ENCODE measurements around the gene ACTA1. TPM values are rescaled to one million over a fixed set of nuclear protein-coding genes. Genes with fewer than 3 reads are reported as not detected.
"Not testable (repeated sequence)": the region's sequence is repeated elsewhere in the genome, so short reads cannot be mapped to it uniquely, and the experiment has no call there.

Gene ACTA1
- total RNA-seq (ENCODE audit: low replicate concordance), result not detected in 2 replicates

DNA sequence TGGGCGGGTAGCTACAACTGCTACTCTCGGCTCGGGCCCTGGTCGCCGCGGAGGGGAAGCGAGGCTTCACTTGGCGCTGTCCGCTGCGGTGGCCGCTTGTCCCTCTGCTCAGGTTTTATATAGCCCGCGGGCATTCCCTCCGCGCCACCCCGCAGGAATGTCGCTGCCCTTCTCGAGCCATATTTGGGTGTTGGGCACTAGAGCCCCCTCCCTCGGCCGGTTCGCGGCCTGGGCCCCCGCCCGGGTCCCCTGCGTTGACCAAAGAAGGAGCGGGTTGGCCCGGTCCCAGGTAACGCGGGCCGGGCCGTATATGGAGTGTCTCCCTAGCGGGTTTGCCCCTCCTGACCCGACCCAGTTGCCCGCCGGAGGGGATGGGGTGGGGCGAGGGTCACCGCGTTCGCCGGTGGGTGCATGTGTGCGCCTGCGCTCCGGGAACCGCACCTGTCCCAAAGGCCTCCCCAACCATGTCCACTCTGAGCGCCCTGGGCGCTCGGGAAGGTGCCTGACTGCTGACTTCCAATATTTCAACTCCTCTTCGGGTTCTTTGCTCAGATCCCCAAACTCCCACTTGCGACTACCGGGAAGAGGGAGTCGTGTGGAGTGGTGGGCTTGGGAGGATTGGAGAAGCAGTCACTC, at the start of gene ACTA1:
Gene ACTA1, minus strand, starts transcription at position 90 of the 636 bp plus-strand sequence. CDS start 979 bp downstream, outside the sequence.
- no peak for TF ChIP-seq CTCF (IDR thresholded peaks at IDR 0.05; ENCODE audit: insufficient read depth, low read length)
- DNase-seq (ENCODE audit: low read depth), result no peak
- no peak within 1 kb of the TSS for H3K4me3 ChIP-seq (ENCODE audit: low read depth, low read length)

DNA sequence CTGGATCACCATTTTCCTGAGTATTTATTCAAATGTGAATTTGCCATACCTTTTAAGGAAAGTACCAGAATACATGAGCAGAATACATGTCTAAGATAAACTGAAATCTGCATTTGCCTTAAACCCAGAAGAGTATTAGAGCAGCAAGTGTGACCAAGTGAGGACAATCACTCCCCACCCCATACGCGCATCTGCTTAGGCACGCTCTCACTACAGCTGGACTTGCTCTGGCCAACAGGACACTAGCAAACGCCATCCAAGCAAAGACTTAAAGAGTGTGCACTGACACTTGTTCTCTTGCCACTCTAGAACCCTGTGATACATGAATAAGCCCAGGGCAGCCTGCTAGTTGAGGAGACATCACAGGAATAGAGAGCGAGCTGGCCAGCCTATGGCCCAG, 48.6 kb upstream of the ACTA1 start:
- no peak for DNase-seq (ENCODE audit: low read depth)
- TF ChIP-seq CTCF (IDR thresholded peaks at IDR 0.05; ENCODE audit: insufficient read depth, low read length), result no peak
- H3K4me3 ChIP-seq (ENCODE audit: low read depth, low read length), result no peak overlapping the region

GRCh38 chr1:229480495-229480894, 46.6 kb upstream of the ACTA1 start:
- no peak for TF ChIP-seq CTCF (IDR thresholded peaks at IDR 0.05; ENCODE audit: insufficient read depth, low read length)
- no peak for DNase-seq (ENCODE audit: low read depth)

GRCh38 chr1:229479660-229480399, 45.9 kb upstream of the ACTA1 start:
- no peak for TF ChIP-seq CTCF (IDR thresholded peaks at IDR 0.05; ENCODE audit: insufficient read depth, low read length)
- DNase-seq (ENCODE audit: low read depth), result no peak
- H3K4me3 ChIP-seq (ENCODE audit: low read depth, low read length), result no peak overlapping the region

More at GRCh38 chr1:229480495-229480894, 46.6 kb upstream of the ACTA1 start:
- no peak overlapping the region for H3K4me3 ChIP-seq (ENCODE audit: low read depth, low read length)

DNA sequence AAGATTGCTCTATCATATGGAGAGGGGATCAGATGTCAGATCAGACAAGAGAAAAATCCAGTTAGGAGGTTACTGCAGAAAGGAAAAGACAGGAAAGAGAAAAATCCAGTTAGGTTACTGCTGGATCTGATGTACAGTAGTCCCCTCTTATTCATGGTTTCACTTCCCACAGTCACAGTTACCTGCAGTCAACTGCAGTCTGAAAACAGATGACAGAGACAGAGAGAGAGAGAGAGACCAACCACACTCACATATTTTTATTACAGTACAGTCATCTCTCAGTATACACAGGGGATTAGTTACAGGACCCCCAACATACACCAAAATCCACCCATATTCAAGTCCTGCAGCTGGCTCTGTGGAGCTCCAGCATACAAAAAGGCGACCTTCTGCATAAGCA, 45.0 kb upstream of the ACTA1 start:
- no peak for TF ChIP-seq CTCF (IDR thresholded peaks at IDR 0.05; ENCODE audit: insufficient read depth, low read length)
- DNase-seq (ENCODE audit: low read depth), result no peak
- no peak overlapping the region for H3K4me3 ChIP-seq (ENCODE audit: low read depth, low read length)

DNA sequence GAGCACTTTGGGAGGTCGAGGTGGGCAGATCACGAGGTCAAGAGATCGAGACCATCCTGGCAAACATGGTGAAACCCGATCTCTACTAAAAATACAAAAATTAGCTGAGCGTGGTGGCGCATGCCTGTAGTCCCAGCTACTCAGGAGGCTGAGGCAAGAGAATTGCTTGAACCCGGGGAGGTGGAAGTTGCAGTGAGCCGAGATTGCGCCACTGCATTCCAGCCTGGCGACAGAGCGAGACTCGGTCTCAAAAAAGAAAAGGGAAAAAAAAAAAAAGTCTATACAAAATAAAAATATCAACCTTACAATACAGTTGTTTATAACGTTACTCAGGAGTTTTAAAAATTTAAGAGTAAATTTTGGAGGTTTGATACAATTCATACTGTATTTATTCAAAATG, 42.0 kb upstream of the ACTA1 start:
- DNase-seq (ENCODE audit: low read depth), result not testable (repeated sequence)

GRCh38 chr1:229474509-229474908, 40.6 kb upstream of the ACTA1 start:
- no peak for DNase-seq (ENCODE audit: low read depth)
- TF ChIP-seq CTCF (IDR thresholded peaks at IDR 0.05; ENCODE audit: insufficient read depth, low read length), result no peak
- no peak overlapping the region for H3K4me3 ChIP-seq (ENCODE audit: low read depth, low read length)

More for the DNA sequence above, 42.0 kb upstream of the ACTA1 start:
- H3K4me3 ChIP-seq (ENCODE audit: low read depth, low read length), result not testable (repeated sequence)

Data from fibroblast of the aortic adventitia (primary cell).